GM21447 (cell line): ENCODE measurements around the gene PPP4C.

ENCODE experiments used
- ATAC-seq: cut with Tn5 transposase; IDR thresholded peaks from one replicate; pipeline ENCODE4 v1.9.1; 2021; ENCODE audit not compliant: unreplicated experiment

Gene PPP4C

GRCh38 chr16:30054959-30055553 lies 20.7 kb upstream of the PPP4C start:
- no peak for ATAC-seq

- no peak for ATAC-seq
These were observed 15.4 kb upstream of the PPP4C start for GRCh38 chr16:30060346-30060745.

GRCh38 chr16:30060836-30061554 lies 14.8 kb upstream of the PPP4C start:
- ATAC-seq, result no peak

- no peak for ATAC-seq
These were observed 12.4 kb upstream of the PPP4C start for GRCh38 chr16:30063278-30063892.

GRCh38 chr16:30063893-30064728 lies 11.7 kb upstream of the PPP4C start:
- ATAC-seq, result peak; percentile 46

GRCh38 chr16:30064729-30065101 lies 11.1 kb upstream of the PPP4C start:
- no peak for ATAC-seq

- ATAC-seq, result peak; percentile 71
These were observed 10.5 kb upstream of the PPP4C start, which contains the start of gene ALDOA for GRCh38 chr16:30065102-30065942. Gene ALDOA (plus strand): TSS chr16:30065760. CDS start chr16:30066898, 1,138 bp downstream.

- ATAC-seq, result no peak
These were observed 9.6 kb upstream of the PPP4C start for GRCh38 chr16:30065943-30066760.

- no peak for ATAC-seq
These were observed 8.8 kb upstream of the PPP4C start for GRCh38 chr16:30066761-30067583.

- ATAC-seq, result no peak
These were observed 8.2 kb upstream of the PPP4C start for GRCh38 chr16:30067584-30067916.

- ATAC-seq, result no peak
These were observed 7.5 kb upstream of the PPP4C start for GRCh38 chr16:30068333-30068732.

GRCh38 chr16:30068750-30069610 lies 6.8 kb upstream of the PPP4C start:
- ATAC-seq, result no peak

- no peak for ATAC-seq
These were observed 6.0 kb upstream of the PPP4C start for GRCh38 chr16:30069611-30070462.

- no peak for ATAC-seq
These were observed 5.3 kb upstream of the PPP4C start for GRCh38 chr16:30070490-30070889.

- ATAC-seq, result peak; percentile 28
These were observed 540 bp downstream of the PPP4C start for GRCh38 chr16:30076276-30076791.

- ATAC-seq, result no peak
These were observed 1.9 kb downstream of the PPP4C start for GRCh38 chr16:30077656-30078055.

- no peak for ATAC-seq
These were observed 3.0 kb downstream of the PPP4C start for GRCh38 chr16:30078744-30079143.
